Upper lobe of left lung (tissue), 4 donors: ENCODE results near the gene LAMA5.

Experiments used
- EP300 ChIP-seq, 4 donors: sonication (generic); formaldehyde crosslinking; IDR thresholded peaks; one replicate each; pipeline ENCODE4 v1.5.1; 2017; ENCODE audit warnings: antibody characterized with exemption in 4 of 4, control low read depth in 2 of 4
- POLR2A ChIP-seq, 4 donors: fragments of 450-650 bp; IDR thresholded peaks; one replicate each; pipeline ENCODE4 v1.5.1; 2016 to 2017; ENCODE audit warnings: antibody characterized with exemption in 4 of 4, mild to moderate bottlenecking in 2 of 4
- TF ChIP-seq, protein P1 (sequence below), 6 experiments: fragments of 450-650 bp in 4 of 6; fragments of 200-600 bp in 2 of 6; sonication (generic) in 2 of 6; IDR thresholded peaks; one replicate each; pipeline ENCODE4 v1.5.1; 2016 to 2019; ENCODE audit warnings: antibody characterized with exemption in 6 of 6

GRCh38 chr20:62355878-62356588 lies 11.1 kb downstream of the LAMA5 start:
- TF ChIP-seq, protein P1, sequence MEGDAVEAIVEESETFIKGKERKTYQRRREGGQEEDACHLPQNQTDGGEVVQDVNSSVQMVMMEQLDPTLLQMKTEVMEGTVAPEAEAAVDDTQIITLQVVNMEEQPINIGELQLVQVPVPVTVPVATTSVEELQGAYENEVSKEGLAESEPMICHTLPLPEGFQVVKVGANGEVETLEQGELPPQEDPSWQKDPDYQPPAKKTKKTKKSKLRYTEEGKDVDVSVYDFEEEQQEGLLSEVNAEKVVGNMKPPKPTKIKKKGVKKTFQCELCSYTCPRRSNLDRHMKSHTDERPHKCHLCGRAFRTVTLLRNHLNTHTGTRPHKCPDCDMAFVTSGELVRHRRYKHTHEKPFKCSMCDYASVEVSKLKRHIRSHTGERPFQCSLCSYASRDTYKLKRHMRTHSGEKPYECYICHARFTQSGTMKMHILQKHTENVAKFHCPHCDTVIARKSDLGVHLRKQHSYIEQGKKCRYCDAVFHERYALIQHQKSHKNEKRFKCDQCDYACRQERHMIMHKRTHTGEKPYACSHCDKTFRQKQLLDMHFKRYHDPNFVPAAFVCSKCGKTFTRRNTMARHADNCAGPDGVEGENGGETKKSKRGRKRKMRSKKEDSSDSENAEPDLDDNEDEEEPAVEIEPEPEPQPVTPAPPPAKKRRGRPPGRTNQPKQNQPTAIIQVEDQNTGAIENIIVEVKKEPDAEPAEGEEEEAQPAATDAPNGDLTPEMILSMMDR (IDR thresholded peaks at IDR 0.05): no peak
- TF ChIP-seq EP300 (IDR thresholded peaks at IDR 0.05) (no peak), POLR2A (IDR thresholded peaks at IDR 0.05) (no peak)
